NT2/D1 (cell line): ENCODE data around the gene RBFOX2.

ENCODE experiments used
- YY1 ChIP-seq: IDR thresholded peaks from 2 replicates; pipeline ENCODE4 v1.6.1; 2011; ENCODE audit not compliant: insufficient read length, insufficient read depth
- ZNF274 ChIP-seq: IDR thresholded peaks from 2 replicates; pipeline ENCODE4 v1.6.1; 2011; ENCODE audit warnings: mild to moderate bottlenecking, low read depth, low read length

GRCh38 chr22:35840302-35840739 is 188.3 kb downstream of the RBFOX2 start:
- no peak for TF ChIP-seq ZNF274
- no peak for TF ChIP-seq YY1
